GM12875 (cell line): Measurements from ENCODE around the gene ATP6V1C2.

ENCODE experiments used
- H3K4me3 ChIP-seq: one replicate; pipeline ENCODE4 v1.5.1; 2011; ENCODE audit warnings: low read depth, low read length, control low read depth
- TF ChIP-seq, protein P1 (sequence below): IDR thresholded peaks from 2 replicates; pipeline ENCODE4 v1.5.1; 2011; ENCODE audit warnings: low read depth, mild to moderate bottlenecking, control low read depth, inconsistent platforms, low read length, moderate library complexity, borderline replicate concordance; ENCODE audit not compliant: insufficient read depth

ATP6V1C2 gene

GRCh38 chr2:10773821-10774341, 52.5 kb downstream of the ATP6V1C2 start:
- H3K4me3 ChIP-seq, result no peak overlapping the region
- TF ChIP-seq, protein P1, sequence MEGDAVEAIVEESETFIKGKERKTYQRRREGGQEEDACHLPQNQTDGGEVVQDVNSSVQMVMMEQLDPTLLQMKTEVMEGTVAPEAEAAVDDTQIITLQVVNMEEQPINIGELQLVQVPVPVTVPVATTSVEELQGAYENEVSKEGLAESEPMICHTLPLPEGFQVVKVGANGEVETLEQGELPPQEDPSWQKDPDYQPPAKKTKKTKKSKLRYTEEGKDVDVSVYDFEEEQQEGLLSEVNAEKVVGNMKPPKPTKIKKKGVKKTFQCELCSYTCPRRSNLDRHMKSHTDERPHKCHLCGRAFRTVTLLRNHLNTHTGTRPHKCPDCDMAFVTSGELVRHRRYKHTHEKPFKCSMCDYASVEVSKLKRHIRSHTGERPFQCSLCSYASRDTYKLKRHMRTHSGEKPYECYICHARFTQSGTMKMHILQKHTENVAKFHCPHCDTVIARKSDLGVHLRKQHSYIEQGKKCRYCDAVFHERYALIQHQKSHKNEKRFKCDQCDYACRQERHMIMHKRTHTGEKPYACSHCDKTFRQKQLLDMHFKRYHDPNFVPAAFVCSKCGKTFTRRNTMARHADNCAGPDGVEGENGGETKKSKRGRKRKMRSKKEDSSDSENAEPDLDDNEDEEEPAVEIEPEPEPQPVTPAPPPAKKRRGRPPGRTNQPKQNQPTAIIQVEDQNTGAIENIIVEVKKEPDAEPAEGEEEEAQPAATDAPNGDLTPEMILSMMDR, result no peak

- H3K4me3 ChIP-seq, result no peak overlapping the region
- TF ChIP-seq, protein P1, result no peak
Measured at GRCh38 chr2:10774394-10774793, 53.0 kb downstream of the ATP6V1C2 start.

DNA sequence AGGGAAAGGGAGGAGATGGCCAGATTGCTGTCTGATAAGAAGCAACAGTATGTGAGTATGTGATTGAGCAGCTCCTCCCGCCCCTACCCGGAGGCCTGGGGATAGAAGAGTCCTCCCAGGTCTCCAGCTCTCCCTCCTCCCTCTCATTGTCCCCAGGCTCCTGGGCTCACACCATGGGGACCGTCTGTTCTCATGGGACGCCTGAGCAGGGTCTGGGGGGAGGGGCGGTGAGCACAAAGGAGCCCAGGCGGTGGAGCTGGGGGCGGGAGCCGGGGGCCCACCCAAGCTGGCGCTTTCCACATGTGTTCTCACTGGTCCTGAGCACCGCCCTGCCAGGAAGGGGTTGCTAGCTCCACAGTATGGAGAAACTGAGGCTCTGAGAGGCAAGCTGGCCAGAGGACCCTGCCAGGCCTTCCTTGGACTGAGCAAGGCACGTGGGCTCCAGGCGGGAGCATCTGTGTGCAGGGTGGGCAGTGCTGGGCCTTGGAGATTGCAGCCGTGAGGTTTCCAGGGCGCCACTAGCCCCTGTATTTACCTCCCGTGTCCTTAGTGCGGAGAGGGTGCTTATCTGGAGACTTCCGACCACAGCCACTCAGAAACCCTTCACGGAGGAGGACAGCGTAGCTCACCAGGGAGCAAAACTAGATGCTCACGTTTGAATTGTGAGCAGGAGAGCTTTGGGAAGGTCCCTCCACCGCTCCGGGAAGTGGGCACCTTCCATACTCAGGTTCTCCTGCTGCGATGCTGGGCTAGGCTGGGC, 53.8 kb downstream of the ATP6V1C2 start:
- TF ChIP-seq, protein P1, result no peak
- no peak overlapping the region for H3K4me3 ChIP-seq

GRCh38 chr2:10775831-10776230, 54.4 kb downstream of the ATP6V1C2 start:
- no peak overlapping the region for H3K4me3 ChIP-seq
- TF ChIP-seq, protein P1, result no peak

DNA sequence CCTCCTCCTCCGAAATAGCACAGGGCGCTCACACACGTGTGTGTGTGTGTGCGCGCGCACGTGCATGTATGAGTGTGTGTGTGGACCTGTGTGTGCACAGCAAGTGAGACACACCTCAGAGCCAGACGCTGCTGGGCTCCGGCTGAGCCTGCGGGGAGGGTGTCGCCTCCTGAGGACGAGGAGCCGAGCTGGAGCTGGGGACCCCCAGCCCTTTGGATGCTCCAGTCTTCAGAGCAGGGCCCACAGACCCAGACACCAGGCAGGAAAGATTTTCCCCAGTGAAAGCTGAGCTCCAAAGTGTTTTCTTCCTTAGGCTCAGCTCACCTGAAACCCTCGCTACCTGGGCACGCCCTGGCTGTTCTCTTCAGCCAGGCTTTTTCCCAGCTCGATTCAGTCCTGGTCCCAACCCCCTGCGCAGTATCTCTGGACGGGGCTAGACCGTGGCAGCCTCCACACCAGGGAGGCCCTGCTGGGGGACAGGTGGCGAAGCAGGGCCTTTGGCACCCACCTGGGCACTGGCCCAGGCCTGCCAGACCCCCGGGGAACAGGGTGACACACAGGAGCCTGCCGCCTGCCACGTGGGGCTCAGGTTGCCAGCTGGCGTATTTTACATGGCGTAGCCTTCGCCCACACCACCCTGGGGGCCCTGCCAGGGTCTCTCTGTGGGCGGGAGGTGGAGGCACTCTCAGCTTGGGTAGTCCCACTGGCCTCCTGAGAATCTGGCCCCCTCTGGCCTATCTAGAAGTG, 55.0 kb downstream of the ATP6V1C2 start:
- H3K4me3 ChIP-seq, result no peak overlapping the region
- TF ChIP-seq, protein P1, result no peak

- H3K4me3 ChIP-seq, result no peak overlapping the region
- TF ChIP-seq, protein P1, result no peak
Measured at GRCh38 chr2:10777111-10777841, 55.8 kb downstream of the ATP6V1C2 start.
